ENCODE data around the gene USF2.

- TF ChIP-seq JUN (IDR thresholded peaks at IDR 0.05): no peak
- no peak for TF ChIP-seq CTCF (IDR thresholded peaks at IDR 0.05)
- TF ChIP-seq CEBPB (IDR thresholded peaks at IDR 0.05): no peak
- TF ChIP-seq ZFP36 (IDR thresholded peaks at IDR 0.05; ENCODE audit: borderline replicate concordance, partially characterized antibody): no peak
- TF ChIP-seq CHD2 (IDR thresholded peaks at IDR 0.05; ENCODE audit: low read length, partially characterized antibody): no peak
- TF ChIP-seq RAD21 (conservative IDR thresholded peaks at IDR 0.05 in 1 of 2, IDR thresholded peaks at IDR 0.05 in 1 of 2): no peak
- no peak for TF ChIP-seq POLR2A (IDR thresholded peaks at IDR 0.05; ENCODE audit: low read length)
- no peak for TF ChIP-seq FOSB (CRISPR knock-in tag; IDR thresholded peaks at IDR 0.05)
- TF ChIP-seq HMGXB4 (CRISPR knock-in tag; IDR thresholded peaks at IDR 0.05; ENCODE audit: borderline replicate concordance): no peak
- no peak for TF ChIP-seq ELK1 (IDR thresholded peaks at IDR 0.05; ENCODE audit: low read depth, low read length)
- TF ChIP-seq KDM5A (IDR thresholded peaks at IDR 0.05): no peak
- TF ChIP-seq BHLHE40 (IDR thresholded peaks at IDR 0.05; ENCODE audit: low read depth, low read length): no peak
Measured at GRCh38 chr19:35222373-35223015, 46.3 kb upstream of the USF2 start.

Measured in A549 (cell line).